NCI-H524 treated with DMSO at 0.1 percent for 48 hours (cell line): ENCODE results near the gene KANSL2.
"Not testable (repeated sequence)": the region's sequence is repeated elsewhere in the genome, so short reads cannot be mapped to it uniquely, and the experiment has no call there.

Experiments used
- DNase-seq: peaks from one replicate; lab custom pipeline; 2025; lab: John Stamatoyannopoulos, UW

Gene KANSL2, protein sequence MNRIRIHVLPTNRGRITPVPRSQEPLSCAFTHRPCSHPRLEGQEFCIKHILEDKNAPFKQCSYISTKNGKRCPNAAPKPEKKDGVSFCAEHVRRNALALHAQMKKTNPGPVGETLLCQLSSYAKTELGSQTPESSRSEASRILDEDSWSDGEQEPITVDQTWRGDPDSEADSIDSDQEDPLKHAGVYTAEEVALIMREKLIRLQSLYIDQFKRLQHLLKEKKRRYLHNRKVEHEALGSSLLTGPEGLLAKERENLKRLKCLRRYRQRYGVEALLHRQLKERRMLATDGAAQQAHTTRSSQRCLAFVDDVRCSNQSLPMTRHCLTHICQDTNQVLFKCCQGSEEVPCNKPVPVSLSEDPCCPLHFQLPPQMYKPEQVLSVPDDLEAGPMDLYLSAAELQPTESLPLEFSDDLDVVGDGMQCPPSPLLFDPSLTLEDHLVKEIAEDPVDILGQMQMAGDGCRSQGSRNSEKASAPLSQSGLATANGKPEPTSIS

GRCh38 chr12:48681710-48682532 lies at the start of gene KANSL2:
Gene KANSL2, minus strand, starts transcription at chr12:48682238. Its CDS starts 606 bp downstream, at chr12:48681632.
- peak; percentile 88 for DNase-seq

DNA sequence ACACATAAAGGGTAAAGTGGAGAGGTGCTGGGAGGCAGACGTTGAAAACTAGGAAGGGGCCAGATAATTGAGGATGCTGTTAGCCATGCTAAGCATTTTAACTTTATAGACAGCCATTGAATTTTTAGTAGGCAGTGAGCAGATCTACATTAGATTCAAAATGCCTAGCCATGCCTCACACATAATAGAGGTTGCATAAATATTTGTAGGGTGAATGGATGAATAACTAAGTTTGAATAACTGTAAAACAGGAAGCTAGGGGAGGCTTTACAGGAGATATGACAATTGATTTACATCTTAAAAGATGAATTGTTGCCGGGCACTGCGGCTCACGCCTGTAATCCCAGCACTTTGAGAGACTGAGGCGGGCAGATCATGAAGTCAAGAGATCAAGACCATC lies 46.8 kb upstream of the KANSL2 start:
- no peak for DNase-seq

DNA sequence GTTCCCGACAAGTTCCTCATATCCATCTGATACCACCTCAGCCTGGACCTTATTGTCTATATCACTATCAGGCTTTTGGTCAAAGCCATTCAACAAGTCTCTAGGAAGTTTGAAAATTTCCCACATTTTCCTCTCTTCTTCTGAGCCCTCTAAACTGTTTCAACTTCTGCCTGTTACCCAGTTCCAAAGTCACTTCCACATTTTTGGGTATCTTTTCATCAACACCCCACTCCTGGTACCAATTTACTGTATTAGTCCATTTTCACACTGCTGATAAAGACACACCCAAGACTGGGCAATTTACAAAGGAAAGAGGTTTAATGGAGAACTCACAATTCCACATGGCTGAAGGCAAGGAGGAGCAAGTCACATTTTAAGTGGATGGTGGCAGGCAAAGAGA lies 38.7 kb upstream of the KANSL2 start:
- DNase-seq = not testable (repeated sequence)

DNA sequence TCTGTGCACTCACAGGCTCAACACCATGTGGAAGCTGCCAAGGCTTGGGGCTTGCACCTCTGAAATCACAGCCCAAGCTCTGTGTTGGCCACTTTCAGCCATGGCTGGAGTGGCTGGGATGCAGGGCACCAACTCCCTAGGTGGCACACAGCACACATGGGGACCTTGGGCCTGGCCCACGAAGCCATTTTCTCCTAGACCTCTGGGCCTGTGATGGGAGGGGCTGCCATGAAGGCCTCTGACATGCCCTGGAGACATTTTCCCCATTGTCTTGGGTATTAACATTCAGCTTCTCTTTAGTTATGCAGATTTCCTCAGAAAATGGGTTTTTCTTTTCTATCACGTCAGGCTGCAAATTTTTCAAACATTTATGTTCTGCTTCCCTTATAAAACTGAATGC lies 38.1 kb upstream of the KANSL2 start:
- not testable (repeated sequence) for DNase-seq

DNA sequence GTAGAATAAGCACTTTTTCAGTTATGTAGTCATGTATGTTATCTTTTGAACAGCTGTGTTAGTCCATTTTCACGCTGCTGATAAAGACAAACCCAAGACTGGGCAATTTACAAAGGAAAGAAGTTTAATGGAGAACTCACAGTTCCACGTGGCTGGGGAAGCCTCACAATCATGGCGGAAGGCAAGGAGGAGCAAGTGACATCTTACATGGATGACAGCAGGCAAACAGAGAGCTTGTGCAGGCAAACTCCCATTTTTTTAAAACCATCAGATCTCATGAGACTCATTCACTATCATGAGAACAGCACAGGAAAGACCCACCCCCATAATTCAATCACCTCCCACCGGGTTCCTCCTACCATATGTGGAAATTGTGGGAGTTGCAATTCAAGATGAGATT lies 37.0 kb upstream of the KANSL2 start:
- not testable (repeated sequence) for DNase-seq

DNA sequence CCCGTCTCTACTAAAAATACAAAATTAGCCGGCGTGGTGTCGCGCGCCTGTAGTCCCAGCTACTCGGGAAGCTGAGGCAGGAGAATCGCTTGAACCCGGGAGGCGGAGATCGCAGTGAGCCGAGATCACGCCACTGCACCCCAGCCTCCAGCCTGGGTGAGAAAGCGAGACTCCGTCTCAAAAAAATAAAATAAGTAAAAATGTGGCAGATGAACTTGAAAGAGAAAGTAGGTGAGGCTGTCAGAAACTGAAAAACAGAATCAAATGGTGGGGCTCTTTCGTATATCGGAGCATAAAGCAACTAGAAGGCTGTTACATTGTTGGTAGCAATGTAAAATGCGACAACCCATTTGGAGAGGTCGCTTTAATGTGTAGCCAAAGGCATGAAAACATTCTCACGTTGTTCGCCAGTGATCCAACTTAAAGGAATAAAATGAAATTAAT lies 35.2 kb upstream of the KANSL2 start:
- DNase-seq = no peak

DNA sequence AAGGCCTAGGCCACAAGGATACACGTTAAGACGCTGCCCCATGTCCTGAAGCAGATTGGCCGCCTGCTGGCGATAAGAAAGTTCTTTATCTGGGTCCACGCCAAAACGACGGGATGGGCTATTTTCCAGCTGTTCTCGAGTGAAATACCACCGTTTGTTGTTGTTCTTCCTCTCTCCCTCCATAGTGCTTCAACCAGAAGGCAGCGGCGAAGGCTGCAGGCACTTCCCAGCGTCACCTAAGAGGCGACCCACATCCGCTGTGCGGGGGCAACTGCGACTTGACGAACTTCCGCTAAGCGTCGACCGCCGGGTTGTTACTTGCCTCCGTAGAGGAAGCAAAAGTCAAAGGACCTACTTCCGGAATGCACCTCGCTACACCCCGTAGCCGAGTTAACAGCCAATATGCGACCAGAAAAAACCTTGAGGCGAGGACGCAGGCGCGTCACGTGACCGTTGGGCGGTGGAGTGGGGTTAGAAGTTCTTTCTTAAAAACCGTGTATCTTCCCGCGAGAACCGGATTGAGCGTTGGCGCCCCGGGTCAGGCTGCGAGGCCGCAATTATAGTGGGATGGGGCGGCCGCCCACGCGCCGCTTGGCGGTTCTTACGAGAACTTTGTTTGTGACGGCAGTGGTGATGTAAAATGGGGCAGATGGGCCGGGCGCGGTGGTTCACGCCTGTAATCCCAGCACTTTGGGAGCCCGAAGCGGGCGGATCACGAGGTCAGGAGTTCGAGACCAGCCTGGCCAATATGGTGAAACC lies 34.6 kb upstream of the KANSL2 start, which contains the start of gene CCNT1:
CCNT1 (minus strand) TSS at position 215 of the 759 bp plus-strand sequence; CDS start at position 183, 32 bp downstream.
- DNase-seq = peak; percentile 98

- no peak for DNase-seq
Measured at GRCh38 chr12:48716168-48716492, 34.1 kb upstream of the KANSL2 start.

- DNase-seq = no peak
Measured at GRCh38 chr12:48712209-48712608, 30.2 kb upstream of the KANSL2 start.

DNA sequence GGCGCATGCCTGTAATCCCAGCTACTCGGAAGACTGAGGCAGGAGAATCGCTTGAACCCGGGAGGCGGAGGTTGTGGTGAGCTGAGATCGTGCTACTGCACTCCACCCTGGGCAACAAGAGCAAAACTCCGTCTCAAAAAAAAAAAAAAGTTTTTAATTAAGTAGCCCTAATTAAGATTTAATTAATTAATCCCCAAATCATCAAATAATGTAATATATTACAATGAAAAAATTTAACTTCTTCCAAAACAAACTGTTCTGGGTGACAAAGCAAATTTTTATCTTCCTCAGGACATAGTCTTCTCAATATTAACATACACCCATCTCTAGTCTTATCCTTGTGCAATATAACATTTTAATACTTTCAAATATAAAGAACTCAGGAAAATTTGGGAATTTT lies 16.8 kb upstream of the KANSL2 start:
- DNase-seq = not testable (repeated sequence)

GRCh38 chr12:48696626-48697025 lies 14.6 kb upstream of the KANSL2 start:
- DNase-seq = no peak

DNA sequence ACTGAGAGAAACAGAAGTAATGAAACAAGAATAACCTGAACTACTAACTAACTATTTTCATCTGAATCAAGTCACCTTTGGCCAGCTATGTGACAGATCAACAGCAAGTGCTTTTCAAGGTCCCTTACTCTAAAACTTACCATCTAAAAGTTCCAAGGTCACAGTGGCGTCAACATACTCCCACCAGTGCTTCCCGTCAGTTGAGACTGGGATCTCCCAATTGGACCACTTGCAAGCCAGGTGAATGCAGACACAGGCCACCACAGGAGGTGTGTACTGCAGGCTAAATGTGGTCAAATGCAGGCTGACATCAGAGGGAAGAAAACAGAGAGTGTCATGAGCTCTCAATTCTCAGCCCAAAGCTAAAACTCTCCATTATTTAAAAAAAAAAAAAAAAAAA lies 13.8 kb upstream of the KANSL2 start:
- no peak for DNase-seq

DNA sequence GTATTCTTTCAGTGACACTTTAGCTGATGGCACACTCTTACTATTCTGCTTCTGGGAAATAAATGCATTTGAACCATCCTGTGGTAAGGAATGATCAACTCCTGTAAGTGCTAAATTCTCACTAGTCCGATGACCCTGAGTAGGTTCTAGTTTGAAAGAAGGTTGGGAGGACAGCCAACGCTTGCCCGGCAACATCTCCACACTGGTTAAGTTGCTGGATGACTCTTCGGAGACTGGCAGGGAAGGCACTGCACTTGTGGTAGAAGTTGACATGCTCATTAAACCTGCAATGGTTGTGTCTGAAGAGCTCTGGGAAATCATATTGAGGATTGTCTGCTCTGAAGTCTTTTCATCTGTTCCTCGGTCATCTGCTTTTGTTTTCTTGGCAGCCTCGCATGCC lies 12.0 kb upstream of the KANSL2 start:
- DNase-seq = no peak

- DNase-seq = no peak
Measured at GRCh38 chr12:48693572-48693971, 11.5 kb upstream of the KANSL2 start.

GRCh38 chr12:48691826-48692487 lies 9.9 kb upstream of the KANSL2 start:
- no peak for DNase-seq

DNA sequence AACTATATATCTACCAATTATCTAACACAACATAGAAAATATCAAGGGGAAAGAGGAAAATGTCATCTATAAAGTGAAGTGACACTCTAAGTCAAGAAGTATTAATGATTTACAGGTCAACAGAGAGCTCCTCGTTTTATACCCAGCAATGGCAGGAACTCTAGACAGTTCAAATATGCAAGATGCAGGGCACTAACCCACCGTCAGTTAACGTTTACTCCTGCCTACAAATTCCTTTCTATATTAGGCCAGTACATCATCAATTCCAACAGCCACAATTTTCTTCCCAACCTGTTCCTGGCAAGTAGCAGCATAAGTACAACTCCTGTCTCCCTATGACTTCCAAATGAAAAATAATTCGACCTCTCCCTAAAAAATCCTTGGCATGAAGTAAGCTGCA lies 9.0 kb upstream of the KANSL2 start:
- DNase-seq = no peak

- DNase-seq = no peak
Measured at GRCh38 chr12:48690436-48690835, 8.4 kb upstream of the KANSL2 start.

DNA sequence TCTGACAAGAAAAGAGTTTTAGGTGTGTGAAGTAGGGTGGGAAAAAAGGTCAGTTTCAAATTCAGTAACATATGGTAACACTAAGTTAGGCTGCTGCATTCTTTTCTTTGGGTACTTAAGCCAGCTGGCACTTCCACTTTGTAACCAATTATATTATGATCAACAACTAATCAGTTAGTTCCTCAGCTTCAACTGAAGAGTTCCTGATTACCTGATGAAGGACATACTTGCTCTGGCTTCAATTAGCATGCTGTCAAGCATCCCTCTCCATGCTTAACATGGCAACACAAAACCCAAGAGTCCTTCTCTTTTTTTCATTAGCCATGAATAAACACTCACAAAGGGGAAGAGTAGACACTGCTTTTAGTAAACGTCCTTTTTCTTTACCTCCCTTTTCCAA lies 6.8 kb upstream of the KANSL2 start:
- DNase-seq = peak; percentile 86

GRCh38 chr12:48687592-48687991 lies 5.6 kb upstream of the KANSL2 start:
- DNase-seq = no peak

GRCh38 chr12:48686615-48687334 lies 4.7 kb upstream of the KANSL2 start:
- no peak for DNase-seq

DNA sequence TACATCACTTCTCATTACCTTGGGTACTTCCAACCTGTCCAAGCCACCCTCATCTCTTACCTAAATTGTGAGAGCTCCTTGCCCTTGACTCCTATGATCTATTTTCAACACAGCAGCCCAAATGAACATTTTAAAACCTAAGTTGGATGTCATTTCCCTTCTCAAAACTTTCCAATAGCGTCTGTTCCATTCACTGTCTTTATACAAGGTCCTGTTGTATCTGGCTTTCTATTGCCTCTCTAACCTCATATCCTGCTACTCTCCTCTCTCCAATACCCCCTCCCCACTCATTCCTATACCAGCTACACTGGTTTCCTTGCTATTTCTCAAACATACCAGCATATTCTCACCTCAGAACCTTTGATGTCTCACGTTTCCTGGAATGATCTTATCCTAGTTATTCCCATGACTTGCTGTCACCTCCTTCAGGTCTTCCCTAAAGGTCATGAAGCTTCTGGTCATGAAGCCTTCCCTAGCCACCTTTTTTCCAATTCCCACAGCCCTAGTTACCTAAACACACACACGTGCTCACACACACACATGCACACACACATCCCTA lies 4.1 kb upstream of the KANSL2 start:
- DNase-seq = no peak
